HG03520 (cell line): ENCODE results near the gene WDR31.
A peak's percentile ranks its signal among the peaks of the same experiment; 100 is the strongest.
"Not testable (repeated sequence)": the region's sequence is repeated elsewhere in the genome, so short reads cannot be mapped to it uniquely, and the experiment has no call there.

Experiments
- ATAC-seq: cut with Tn5 transposase; IDR thresholded peaks from one replicate; pipeline ENCODE4 v1.9.1; 2021; ENCODE audit warnings: mild to moderate bottlenecking, moderate library complexity; ENCODE audit not compliant: unreplicated experiment

WDR31 gene

DNA sequence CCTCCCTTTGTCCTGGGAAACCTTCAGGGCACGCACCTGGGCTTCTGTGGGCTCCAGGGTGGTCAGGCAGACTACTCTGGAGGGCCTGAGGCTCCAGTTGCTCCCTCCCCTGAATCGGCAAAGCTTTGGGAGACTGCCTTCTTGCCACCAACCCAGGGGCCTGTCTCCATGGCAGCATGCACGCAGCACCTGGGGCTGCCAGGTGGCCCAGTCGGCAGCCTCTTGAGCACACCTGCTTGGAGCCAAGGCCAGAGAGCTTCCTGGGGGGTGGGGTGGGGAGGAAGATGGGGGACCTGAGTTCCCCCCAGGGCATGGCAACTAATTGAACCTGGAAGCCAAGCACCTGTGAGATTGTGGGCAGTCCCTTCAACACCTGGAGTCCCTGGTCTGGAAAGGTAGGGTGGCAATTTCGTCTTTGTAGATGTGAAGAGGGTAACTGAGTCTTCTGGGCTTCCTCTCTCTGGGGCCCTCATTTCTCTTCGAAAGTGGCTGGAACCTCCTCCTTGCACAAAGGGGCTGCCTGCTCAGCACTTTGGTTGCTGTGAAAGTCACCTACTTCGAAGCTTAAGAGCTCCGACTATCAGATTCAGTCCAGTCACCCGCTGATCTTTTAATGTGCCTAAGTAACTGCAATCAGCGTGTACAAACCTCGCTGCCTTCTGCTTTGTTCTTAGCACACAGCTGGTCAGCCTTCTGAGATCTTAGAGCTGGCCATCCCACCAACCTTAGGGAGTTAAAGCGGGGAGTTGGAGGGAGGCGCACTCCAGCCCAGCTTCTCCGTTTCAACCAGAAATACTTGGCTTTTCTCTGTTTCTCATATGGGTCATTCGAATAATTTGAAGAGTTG lies 40.9 kb downstream of the WDR31 start:
- ATAC-seq = no peak

- ATAC-seq = no peak
These were observed 41.8 kb downstream of the WDR31 start for GRCh38 chr9:113298311-113298710.

DNA sequence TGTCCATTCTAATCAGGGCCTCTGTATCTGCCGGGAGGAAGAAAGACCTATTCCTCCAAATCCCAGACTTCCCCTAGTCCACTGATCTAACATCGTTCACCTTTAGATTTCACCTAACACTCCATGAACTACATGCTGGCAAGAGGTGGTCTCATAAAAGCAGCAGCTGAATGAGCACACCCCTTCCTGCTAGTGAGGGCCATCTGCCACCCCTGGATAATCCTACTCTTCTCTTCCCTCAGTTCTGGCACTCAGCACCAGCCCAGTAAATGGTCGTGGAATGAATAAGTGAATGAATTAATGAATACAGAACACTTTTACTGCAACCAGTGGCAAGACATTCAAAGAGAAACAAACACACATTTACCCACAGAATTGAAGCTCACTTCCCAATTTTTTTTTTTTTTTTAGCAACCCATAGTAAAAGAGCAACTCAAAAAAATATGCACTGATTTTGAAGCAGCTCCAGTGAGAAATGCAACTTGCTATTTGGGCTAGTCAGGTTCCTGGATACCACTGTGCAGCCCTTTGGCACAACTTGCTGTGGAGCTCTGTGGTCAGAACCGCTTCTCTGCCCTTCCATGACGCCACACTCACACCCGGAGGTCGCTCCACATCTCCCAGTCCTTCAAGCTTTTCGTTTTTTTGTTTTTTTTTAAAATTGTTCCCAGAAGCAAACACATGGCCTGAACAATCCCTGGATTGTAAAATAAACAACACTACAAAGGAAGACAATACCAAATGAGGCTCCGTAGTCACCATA lies 43.1 kb downstream of the WDR31 start:
- ATAC-seq = no peak

DNA sequence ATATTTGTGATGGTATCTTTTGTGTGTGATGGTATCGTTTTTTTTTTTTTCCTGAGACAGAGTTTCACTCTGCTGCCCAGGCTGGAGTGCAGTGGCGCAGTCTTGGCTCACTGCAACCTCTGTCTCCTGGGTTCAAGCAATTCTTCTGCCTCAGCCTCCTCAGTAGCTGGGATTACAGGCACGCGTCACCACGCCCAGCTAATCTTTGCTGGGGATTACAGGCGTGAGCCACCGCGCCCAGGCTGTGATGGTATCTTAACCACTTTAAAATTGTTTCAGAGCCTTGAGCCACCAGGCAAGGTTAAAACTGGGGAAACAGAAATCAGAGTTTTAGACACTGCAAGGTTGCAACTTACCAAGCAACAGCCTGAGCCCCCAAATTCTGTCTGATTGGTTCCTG lies 43.8 kb downstream of the WDR31 start:
- ATAC-seq = not testable (repeated sequence)

GRCh38 chr9:113293285-113293878 lies 46.7 kb downstream of the WDR31 start:
- no peak for ATAC-seq

GRCh38 chr9:113290052-113290607 lies 49.9 kb downstream of the WDR31 start:
- ATAC-seq = no peak

DNA sequence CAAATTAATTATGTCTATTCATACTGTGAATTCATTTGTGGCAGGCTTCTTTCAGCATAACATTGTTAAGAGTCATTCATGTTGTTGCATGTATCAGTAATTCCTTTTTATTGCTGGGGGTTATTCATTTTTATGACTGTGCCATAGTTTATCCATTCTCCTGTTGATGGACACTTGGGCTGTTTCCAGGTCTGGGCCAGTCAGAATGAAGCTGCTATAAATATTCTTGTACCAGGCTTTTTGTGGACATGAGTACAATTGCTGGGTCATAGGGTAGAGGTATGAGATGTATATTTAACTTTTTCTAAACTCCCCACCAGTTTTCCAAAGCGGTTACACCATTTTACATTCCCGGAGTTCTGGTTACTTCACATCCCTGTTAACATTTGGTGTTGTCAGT lies 51.0 kb downstream of the WDR31 start:
- ATAC-seq = no peak

DNA sequence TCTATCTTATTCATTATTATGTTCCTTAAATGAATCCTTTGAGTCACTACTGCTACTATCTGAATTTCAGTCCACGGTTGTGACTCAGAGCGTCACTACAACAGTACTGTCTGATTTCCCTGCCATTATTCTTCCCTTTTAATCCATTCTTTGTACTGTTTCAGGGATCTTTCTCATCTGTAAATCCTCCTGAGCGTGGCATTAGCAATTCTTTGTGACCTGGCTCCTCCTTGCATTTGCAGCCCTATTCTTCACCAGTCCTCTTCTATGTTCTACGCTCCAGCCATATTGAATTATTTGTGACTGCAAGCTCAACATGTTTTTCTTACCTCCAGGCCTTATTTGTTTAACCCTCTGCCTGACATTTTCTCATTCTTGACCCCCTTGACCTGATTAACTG lies 58.7 kb downstream of the WDR31 start:
- no peak for ATAC-seq

DNA sequence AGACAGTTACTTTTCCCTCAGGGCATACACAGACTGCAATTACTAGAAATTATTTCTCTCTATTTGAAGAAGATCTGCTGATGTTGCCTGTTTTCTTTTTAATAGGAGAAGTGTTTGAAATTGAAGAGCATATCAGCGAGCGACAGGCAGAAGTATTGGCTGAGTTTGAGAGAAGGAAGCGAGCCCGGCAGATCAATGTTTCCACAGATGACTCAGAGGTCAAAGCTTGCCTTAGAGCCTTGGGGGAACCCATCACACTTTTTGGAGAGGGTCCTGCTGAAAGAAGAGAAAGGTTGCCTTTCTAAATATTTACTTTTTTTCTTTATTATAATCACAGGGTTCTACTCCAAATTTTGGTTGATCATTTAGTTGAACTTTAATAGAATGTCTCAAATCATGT lies 61.2 kb downstream of the WDR31 start:
- no peak for ATAC-seq

DNA sequence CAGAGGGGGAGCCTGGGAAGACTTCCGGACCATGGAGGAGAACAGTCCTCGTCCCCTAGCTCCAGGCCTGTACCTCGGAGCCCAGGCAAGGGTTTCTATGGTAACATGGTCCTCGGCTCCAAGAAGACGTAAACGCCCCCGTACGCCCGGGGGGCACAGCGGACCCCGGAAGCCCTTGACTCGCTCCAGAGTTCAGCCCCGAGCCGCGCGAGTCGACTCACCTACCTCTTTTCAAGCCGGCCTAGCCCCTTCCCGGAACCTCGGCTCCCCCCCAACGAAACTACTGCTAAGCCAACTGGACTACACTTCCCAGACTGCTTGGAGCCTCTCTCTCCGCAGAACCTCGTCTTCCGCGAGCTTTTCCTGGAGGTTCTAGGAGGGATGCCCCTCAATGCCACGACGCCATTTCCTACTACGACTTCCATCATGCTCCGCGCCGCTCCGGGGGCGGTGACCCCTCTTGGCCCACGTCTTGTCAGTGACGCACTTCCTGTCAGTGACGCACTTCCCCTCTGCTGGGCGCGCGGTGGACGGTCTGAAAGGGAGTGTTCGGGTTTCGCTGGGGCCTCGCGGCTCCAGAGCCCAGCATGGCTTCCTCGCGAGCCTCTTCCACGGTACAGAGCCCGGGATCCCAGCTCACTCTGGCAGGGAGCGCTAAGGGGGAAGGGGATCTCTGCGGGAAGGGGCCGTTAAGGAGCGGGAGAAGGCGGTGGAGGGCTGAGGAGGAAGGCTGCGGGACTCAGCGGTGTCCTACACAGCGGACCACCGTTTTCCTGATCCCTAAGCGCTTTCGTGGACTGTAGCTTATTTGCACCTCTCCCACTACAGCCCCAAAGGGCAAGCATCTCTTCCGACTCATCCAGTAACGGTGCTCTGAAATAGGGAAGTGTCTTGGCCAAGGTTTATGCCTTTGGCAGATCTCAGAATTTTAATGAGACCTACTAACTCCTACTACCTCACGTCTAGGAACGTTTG lies 64.6 kb downstream of the WDR31 start, which contains the start of the genes CDC26 and PRPF4:
TSS of gene CDC26 (minus strand) at position 416 of the 975 bp plus-strand sequence. CDS start 3,065 bp downstream, outside the sequence.
TSS of gene PRPF4 (plus strand) at position 502 of the 975 bp plus-strand sequence. CDS start at position 588, 86 bp downstream.
- peak; percentile 98 for ATAC-seq

DNA sequence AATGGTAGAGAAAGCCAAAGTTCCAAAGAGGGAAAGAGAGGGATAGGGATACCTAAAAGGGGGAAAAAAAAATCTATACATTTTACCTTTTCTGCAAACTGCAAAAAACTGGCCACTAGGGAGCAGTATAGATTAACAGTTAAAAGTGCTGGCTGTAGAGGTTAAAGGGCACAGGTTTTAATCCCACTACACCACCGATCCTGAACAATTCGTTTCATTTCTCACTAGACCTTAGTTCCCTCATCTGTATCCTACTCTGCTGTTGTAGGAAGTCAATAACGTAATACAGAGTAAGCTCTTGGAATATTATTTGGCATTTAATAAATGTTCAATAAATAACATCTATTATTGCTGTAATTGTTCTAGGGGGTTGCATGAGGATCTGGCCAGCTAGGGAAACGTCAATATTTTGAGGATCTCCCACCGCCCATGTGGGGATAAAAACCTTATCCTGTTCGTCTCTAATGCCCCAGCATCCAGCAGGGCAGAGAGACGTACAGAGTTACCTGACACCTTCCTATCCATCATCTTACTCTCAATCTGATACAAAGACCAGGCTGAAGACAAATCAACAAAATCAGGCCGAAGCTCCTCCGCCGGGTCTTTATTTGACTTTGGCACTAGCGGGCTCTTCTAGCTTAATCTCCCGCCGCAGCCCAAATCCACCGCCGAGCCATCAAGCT lies 65.5 kb downstream of the WDR31 start:
- ATAC-seq = no peak

DNA sequence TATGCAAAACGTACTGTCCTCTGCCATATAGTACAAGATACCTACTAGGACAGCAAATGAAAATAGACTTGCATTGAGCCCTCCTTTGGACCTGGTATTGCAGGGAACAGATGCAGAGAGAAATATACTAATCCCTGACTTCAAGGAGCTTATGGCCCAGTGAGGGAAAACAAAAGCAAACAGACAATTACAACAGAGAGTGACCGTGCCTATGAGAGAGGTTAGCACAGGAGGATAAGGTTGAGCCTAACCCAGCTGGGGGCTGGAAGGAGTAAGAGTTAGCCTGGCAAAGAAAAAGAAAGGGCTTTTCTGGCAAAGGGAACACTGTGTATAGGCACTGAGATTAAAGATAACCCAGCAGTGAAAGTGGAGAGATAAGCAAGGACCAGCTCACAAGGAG lies 70.2 kb downstream of the WDR31 start:
- no peak for ATAC-seq

GRCh38 chr9:113269355-113269754 lies 70.7 kb downstream of the WDR31 start:
- ATAC-seq = no peak

GRCh38 chr9:113267911-113268566 lies 72.0 kb downstream of the WDR31 start:
- ATAC-seq = no peak

DNA sequence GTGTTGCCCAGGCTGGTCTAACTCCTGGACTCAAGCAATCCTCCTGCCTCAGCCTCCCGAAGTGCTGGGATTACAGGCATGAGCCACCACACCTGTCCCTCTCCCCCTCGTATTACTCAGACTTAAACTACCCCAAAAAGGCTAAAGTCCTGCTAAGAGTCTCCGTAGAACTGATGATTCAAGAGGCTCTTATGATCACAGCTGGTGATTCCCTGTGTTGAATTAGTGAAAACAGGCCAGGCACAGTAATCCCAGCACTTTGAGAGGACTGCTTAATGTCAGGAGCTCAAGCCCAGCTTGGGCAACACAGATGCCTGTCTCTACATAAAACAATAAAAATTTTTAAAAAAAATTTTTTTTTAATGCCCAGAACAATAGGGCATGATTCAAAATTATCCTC lies 73.9 kb downstream of the WDR31 start:
- ATAC-seq = no peak
